Nephron progenitor cell (in vitro differentiated cells): Measurements from ENCODE around the gene SLC4A8.

Experiments used
- DNase-seq: peaks from one replicate; pipeline ENCODE4 v3.0.0; 2021
- H3K27ac Mint-ChIP-seq: 2 replicates; pipeline ENCODE4 v1.8.0; 2021; ENCODE audit warnings: mild to moderate bottlenecking, moderate library complexity, mixed read lengths
- H3K27me3 Mint-ChIP-seq: 2 replicates; pipeline ENCODE4 v1.8.0; 2021; ENCODE audit warnings: mild to moderate bottlenecking, low read depth, mixed read lengths; ENCODE audit not compliant: poor library complexity
- H3K36me3 Mint-ChIP-seq: 2 replicates; pipeline ENCODE4 v1.8.0; 2021; ENCODE audit warnings: low read depth, mixed read lengths
- H3K4me1 Mint-ChIP-seq: 2 replicates; pipeline ENCODE4 v1.8.0; 2021; ENCODE audit warnings: mixed read lengths
- H3K4me3 Mint-ChIP-seq: 2 replicates; pipeline ENCODE4 v1.8.0; 2021; ENCODE audit warnings: mild to moderate bottlenecking, moderate library complexity, mixed read lengths
- H3K9me3 Mint-ChIP-seq: 2 replicates; pipeline ENCODE4 v1.8.0; 2021; ENCODE audit warnings: mild to moderate bottlenecking, moderate library complexity, mixed read lengths
- CTCF ChIP-seq: fragments of 200-600 bp; sonication (generic); IDR thresholded peaks from 2 replicates; pipeline ENCODE4 v1.5.0; 2021; ENCODE audit warnings: antibody characterized with exemption

The SLC4A8 gene

DNA sequence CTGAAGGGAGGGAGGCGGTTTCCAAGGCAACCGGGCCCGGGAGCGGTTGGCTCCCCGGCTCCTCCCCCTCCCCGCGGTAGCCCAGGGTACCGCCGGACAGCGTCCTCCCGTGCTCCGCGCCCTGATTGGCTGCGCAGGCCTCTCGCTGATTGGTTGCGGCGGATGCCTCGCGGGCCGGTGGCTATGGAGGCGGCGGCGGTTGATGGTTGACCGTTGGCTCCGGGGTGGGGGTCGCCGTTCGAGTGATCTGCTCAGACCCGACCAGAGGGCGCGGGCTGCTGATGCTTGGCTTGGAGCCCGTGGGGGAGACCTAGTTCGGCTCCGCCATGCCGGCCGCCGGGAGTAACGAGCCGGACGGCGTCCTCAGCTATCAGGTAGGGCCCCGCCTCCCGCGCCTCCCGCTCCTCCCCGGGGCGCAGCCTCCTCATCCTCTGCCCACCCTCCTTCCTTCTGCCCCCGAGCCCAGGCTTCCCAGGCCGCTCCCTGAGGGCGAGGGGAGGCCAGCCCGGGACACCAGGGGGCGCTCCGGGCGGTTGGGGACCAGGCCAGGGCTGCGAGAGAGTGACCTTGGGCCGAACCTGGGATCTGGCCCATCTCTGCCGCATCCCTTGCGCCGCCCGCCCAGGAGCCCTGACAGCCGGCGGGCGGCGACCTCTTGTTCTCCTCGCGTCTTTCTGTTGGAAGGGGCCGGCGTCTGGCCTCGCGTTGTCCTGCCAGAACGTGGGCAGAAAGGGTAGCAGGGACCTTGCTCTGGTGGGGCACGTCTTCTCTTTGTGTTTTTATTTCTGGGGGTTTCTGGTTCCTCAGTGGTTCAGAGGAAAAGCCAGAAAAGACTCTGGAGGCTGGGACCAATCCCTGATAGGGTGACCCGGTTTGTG lies at the start of gene SLC4A8:
Gene SLC4A8 (plus strand): TSS at position 170 of the 878 bp plus-strand sequence. CDS start 157 bp downstream, at position 327.
- Mint-ChIP-seq H3K9me3 (no peaks in the 10 kb centered on the region), H3K27ac (no peak within 1 kb of the TSS), H3K4me1 (peaks cover 14% of the 10 kb centered on the region), H3K4me3 (peak within 1 kb of the TSS; percentile 80), H3K27me3 (peaks cover 26% of the 10 kb centered on the region), H3K36me3 (no peaks in the 10 kb centered on the region)
- TF ChIP-seq CTCF = peak; percentile 76
- DNase-seq = peak; percentile 98

DNA sequence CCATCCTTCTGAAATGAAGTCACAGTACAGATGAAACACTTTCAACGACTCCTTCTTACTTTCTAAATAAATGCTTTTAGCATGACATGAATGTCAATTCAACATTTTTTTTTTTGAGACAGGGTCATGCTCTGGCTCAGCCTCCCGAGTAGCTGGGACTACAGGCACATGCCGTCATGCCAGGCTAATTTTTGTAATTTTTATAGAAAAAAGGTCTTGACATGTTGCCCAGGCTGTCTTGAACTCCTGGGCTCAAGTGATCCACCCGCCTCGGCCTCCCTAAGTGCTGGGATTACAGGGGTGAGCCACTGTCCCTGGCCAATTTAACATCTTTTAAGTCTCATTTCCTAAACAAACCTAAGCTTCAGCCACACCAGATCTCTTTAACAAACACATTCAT lies 49.8 kb upstream of the SLC4A8 start:
- Mint-ChIP-seq H3K27me3 (peaks cover 4% of the 10 kb centered on the region), H3K36me3 (no peaks in the 10 kb centered on the region), H3K4me1 (peaks cover 59% of the 10 kb centered on the region), H3K4me3 (no peak overlapping the region), H3K27ac (no peak overlapping the region), H3K9me3 (no peaks in the 10 kb centered on the region)
- no peak for DNase-seq
- no peak for TF ChIP-seq CTCF

DNA sequence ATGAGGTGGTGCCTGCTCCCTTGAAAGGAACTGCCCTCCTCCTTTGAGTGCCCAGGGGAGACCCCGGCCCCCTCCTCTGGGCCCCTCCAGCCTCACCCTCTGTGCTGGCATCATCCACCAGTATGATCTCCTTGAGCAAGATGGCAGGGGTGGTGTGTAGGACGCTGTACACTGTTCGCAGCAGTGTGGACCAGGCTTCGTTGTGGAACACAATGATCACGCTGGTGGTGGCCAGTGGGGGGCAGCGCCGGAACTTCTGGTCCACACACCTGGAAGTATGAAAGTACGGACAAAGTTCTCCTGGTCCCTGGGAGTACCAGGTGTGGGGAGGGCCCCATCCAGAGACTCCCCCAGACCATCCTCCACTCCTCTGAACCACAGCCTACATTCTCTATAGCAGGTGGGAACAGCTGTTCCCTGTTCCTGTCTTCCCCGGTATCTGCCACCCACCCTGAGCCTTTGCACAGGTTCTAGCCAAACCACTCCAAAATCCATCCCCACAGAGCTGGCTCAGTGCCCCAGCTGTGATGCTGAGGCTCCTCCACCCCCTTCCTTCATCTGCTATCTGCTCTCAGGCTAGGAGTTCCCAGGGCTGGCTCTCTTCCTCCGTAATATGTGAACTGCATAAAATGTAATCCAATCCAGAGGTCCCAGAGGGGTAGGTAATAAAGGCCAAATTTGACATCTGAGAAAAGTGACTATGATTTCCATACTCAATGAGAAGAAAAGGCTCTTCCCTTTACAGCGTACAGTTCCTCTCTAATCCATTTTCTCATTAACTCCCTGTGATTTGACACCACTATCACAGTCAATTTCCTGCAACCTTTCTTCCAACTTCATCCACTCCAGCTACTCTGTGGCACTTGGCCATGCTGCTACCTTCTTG lies 47.3 kb upstream of the SLC4A8 start:
- H3K4me1 Mint-ChIP-seq = peaks cover 45% of the 10 kb centered on the region
- DNase-seq = no peak
- TF ChIP-seq CTCF = no peak
- H3K27ac Mint-ChIP-seq = no peak overlapping the region
- no peak overlapping the region for H3K4me3 Mint-ChIP-seq
- H3K9me3 Mint-ChIP-seq = no peaks in the 10 kb centered on the region
- peaks cover 7% of the 10 kb centered on the region for H3K27me3 Mint-ChIP-seq
- H3K36me3 Mint-ChIP-seq = no peaks in the 10 kb centered on the region

DNA sequence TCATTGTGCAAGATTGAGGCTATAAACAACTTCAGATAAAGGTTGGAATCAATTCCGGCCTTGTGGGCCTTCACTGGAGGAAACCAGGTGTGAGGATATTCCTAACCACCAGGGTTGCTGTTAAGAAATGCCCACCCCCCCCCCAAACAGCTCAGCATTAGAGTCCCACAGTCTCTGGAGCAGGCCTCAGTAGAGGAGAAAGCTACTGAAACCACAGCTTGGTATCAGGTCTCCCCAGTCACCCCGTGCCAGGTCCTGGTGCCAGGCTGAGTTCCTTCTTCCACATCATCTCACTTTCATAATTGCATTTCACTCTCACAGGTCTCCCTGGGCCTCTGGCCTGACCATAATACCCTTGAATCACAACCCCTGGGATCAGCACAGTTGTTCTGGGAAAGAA lies 45.9 kb upstream of the SLC4A8 start:
- Mint-ChIP-seq H3K9me3 (no peaks in the 10 kb centered on the region), H3K36me3 (no peaks in the 10 kb centered on the region), H3K27me3 (peaks cover 7% of the 10 kb centered on the region), H3K4me1 (peaks cover 45% of the 10 kb centered on the region), H3K27ac (no peak overlapping the region), H3K4me3 (no peak overlapping the region)
- DNase-seq = no peak
- TF ChIP-seq CTCF = no peak

DNA sequence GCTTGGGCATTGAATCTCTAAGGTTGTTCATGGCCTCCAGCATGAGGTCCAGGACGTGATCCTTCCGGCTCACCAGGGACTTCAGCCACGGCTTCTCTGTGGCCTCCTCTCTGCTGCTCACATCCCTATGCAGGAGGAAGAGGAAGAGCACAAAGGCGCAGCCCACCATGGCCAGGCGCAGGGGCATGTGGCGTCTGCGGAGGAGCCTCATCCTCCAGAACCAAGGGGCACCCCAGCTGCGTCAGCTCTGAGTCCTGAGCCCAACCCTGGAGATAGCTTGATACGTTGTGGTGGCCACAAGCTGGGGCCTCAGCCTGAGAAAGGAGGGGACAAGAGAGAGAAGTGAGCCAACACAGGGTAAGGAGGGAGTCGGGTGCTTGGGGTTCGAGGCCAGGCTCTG lies 45.1 kb upstream of the SLC4A8 start:
- Mint-ChIP-seq H3K27me3 (peaks cover 7% of the 10 kb centered on the region), H3K4me3 (no peak overlapping the region), H3K27ac (no peak overlapping the region), H3K4me1 (peaks cover 45% of the 10 kb centered on the region), H3K9me3 (no peaks in the 10 kb centered on the region), H3K36me3 (no peaks in the 10 kb centered on the region)
- no peak for TF ChIP-seq CTCF
- no peak for DNase-seq
